Smooth muscle cell (in vitro differentiated cells): ENCODE results near the gene RSPH9. TPM values are rescaled to one million over a fixed set of nuclear protein-coding genes. Genes with fewer than 3 reads are reported as not detected.

Experiments used
- DNase-seq: peaks from one replicate; lab custom pipeline; 2025; ENCODE audit not compliant: unreplicated experiment; lab: John Stamatoyannopoulos, UW
- H2AFZ ChIP-seq: fragments of 200-600 bp; sonication (generic); 2 replicates; pipeline ENCODE4 v1.6.0; 2016; ENCODE audit warnings: antibody characterized with exemption, low read depth, mild to moderate bottlenecking
- H3F3A ChIP-seq: fragments of 200-600 bp; sonication (generic); 2 replicates; pipeline ENCODE4 v1.6.0; 2017; ENCODE audit warnings: antibody characterized with exemption, low read depth
- H3K27ac ChIP-seq: fragments of 200-600 bp; sonication (generic); 2 replicates; pipeline ENCODE4 v1.5.1; 2016; ENCODE audit warnings: low read depth, mild to moderate bottlenecking
- H3K27me3 ChIP-seq: fragments of 200-600 bp; sonication (generic); 2 replicates; pipeline ENCODE4 v1.6.1; 2016; ENCODE audit warnings: low read depth, mild to moderate bottlenecking
- H3K36me3 ChIP-seq: fragments of 200-600 bp; sonication (generic); 2 replicates; pipeline ENCODE4 v1.5.1; 2016; ENCODE audit warnings: low read depth
- H3K4me1 ChIP-seq: fragments of 200-600 bp; sonication (generic); 2 replicates; pipeline ENCODE4 v1.5.1; 2016; ENCODE audit warnings: low read depth
- H3K4me2 ChIP-seq: fragments of 200-600 bp; sonication (generic); 2 replicates; pipeline ENCODE4 v1.6.0; 2016; ENCODE audit warnings: mild to moderate bottlenecking
- H3K4me3 ChIP-seq: fragments of 200-600 bp; sonication (generic); 2 replicates; pipeline ENCODE4 v1.5.1; 2016; ENCODE audit warnings: mild to moderate bottlenecking
- H3K79me2 ChIP-seq: fragments of 200-600 bp; sonication (generic); 2 replicates; pipeline ENCODE4 v1.6.0; 2016; ENCODE audit warnings: low read depth, mild to moderate bottlenecking
- H3K9ac ChIP-seq: fragments of 200-600 bp; sonication (generic); 2 replicates; pipeline ENCODE4 v1.6.0; 2016; ENCODE audit warnings: low read depth
- H3K9me3 ChIP-seq: fragments of 200-600 bp; sonication (generic); replicated peaks from 2 replicates; pipeline ENCODE4 v1.5.1; 2016; ENCODE audit warnings: low read depth
- H4K20me1 ChIP-seq: fragments of 200-600 bp; sonication (generic); 2 replicates; pipeline ENCODE4 v1.6.0; 2016; ENCODE audit warnings: low read depth
- WGBS: methylation state at CpG from one replicate; pipeline ENCODE4 v1.1.7; 2016; ENCODE audit warnings: low lambda C conversion rate; 5-methylcytosine and 5-hydroxymethylcytosine counted together
- polyA plus RNA-seq: library from polyadenylated mRNA; unstranded; fragments of >200 nt; fragmentation: Nextera tagmentation; extraction: Ambion mirVana; gene quantifications from 2 replicates; pipeline ENCODE4 v1.2.1, GENCODE V29; 2016
- total RNA-seq: library from RNA; depleted of rRNA; stranded (reverse); fragments of >200 nt; gene quantifications from 2 replicates; pipeline ENCODE4 v1.2.3, GENCODE V29; 2014
- TF ChIP-seq, protein P1 (sequence below): fragments of 200-600 bp; sonication (generic); IDR thresholded peaks from 2 replicates; pipeline ENCODE4 v1.5.1; 2017; ENCODE audit warnings: borderline replicate concordance, mild to moderate bottlenecking, antibody characterized with exemption; ENCODE audit not compliant: insufficient read depth, poor library complexity, severe bottlenecking

RSPH9 gene
- total and polyA plus RNA-seq, 2 experiments from 2014 or later, result 1.9 to 2.5 TPM

DNA sequence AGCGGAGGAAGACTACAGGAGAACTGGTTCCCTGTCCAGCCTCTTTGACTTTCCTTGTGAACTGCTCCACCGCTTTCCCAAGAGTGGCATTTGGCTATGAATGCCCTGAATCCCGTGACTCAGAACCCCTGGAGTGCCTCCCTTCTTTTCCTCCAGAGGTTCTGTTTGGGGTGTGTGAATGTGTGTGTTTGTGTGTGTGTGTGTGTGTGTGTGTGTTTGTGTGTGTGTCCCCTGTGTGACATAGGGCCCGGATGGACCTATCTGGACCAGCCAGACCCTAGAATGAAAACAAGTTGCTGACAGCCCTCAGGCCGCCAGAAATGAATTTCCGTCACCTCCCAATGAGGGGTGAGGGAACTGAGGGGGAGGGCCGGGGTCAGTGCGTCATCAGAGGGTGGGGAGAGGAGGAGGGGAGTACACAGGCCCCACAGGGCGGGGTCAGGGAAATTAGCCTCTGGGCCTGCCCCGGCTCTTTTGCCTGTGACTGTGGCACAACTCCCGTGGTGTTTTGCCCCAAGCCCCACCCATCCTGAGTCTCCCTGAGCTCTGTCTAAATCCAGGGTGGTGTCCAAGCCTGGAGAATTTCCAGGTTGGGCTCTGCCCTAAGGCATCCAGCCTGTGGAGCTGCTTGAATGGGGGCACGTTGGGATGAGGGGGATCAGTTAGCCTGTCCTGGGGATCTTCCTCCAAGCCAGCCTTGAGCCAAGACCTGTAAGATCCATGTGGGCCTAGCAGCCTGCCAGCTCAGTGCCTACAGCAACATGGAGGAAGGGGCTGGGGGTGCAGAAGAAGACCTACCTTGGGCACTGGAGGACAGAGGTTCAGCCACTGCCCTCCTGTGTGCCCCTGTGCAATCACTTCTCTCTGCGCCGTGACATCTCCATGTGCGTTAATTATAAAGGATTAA is 58.0 kb downstream of the RSPH9 start:
- no peak overlapping the region for H3K4me3 ChIP-seq
- H4K20me1 ChIP-seq, result no peaks in the 10 kb centered on the region
- 15% methylated on average over 14 of the region's 15 CpGs for WGBS
- peaks cover 25% of the 10 kb centered on the region for H3F3A ChIP-seq
- TF ChIP-seq, protein P1, sequence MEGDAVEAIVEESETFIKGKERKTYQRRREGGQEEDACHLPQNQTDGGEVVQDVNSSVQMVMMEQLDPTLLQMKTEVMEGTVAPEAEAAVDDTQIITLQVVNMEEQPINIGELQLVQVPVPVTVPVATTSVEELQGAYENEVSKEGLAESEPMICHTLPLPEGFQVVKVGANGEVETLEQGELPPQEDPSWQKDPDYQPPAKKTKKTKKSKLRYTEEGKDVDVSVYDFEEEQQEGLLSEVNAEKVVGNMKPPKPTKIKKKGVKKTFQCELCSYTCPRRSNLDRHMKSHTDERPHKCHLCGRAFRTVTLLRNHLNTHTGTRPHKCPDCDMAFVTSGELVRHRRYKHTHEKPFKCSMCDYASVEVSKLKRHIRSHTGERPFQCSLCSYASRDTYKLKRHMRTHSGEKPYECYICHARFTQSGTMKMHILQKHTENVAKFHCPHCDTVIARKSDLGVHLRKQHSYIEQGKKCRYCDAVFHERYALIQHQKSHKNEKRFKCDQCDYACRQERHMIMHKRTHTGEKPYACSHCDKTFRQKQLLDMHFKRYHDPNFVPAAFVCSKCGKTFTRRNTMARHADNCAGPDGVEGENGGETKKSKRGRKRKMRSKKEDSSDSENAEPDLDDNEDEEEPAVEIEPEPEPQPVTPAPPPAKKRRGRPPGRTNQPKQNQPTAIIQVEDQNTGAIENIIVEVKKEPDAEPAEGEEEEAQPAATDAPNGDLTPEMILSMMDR, result no peak
- H2AFZ ChIP-seq, result no peak overlapping the region
- DNase-seq, result peak; percentile 69
- no peaks in the 10 kb centered on the region for H3K79me2 ChIP-seq
- no peaks in the 10 kb centered on the region for H3K27me3 ChIP-seq
- H3K4me2 ChIP-seq, result peak overlapping the region; percentile 63
- peak overlapping the region; percentile 41 for H3K27ac ChIP-seq
- no peaks in the 10 kb centered on the region for H3K9me3 ChIP-seq
- H3K9ac ChIP-seq, result no peak overlapping the region
- peaks cover 48% of the 10 kb centered on the region for H3K4me1 ChIP-seq
- H3K36me3 ChIP-seq, result no peaks in the 10 kb centered on the region

DNA sequence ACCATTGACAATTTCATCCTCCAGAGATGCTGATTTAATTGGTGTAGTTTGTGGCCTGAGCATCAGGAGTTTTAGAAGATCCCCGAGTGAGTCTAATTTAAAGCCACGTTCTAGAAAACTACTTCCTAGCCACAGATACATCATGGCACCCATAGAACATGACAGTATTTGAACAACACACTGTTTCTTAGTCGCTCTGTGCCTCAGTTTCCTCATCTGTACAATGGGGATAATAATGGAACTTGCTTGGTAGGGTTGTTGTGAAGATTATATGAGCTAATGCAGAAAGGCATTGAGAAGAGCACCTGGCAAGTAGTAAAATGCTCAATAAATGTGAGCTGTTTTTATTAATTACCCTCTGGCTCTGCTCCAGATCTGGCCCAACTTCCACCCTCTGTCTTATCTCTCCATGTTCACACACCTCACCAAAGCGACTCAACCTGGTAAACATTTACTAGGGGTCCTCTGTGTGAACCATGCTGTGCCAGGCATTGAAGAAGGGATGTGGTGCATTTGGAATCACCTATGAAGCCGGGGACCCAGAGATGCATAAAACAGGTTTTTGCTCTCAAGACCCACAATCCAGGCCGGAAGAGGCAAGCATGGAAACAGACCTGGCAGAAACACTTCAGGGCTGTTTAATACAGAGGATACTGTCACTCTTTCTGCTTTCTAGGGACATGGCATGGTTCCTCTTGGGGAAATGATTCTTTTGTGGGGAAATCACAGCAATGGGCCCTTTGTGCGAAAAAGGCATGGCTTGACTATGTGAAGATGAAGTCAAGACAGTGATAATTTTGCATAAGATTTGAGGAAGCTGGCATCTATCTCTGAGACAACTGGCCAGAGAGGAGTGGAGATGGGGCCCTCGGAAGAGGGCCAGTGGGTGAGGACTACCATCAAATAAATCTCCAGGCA is 58.9 kb downstream of the RSPH9 start:
- Histone ChIP-seq H3K79me2 (no peaks in the 10 kb centered on the region), H3F3A (peaks cover 16% of the 10 kb centered on the region), H2AFZ (no peak overlapping the region), H3K9me3 (no peaks in the 10 kb centered on the region), H3K9ac (no peak overlapping the region), H3K27ac (peak overlapping the region; percentile 41), H3K4me2 (peak overlapping the region; percentile 63), H3K27me3 (no peaks in the 10 kb centered on the region), H4K20me1 (no peaks in the 10 kb centered on the region), H3K4me3 (no peak overlapping the region), H3K36me3 (no peaks in the 10 kb centered on the region), H3K4me1 (peaks cover 39% of the 10 kb centered on the region)
- 81% methylated on average over 8 of the region's 8 CpGs for WGBS
- no peak for DNase-seq
- TF ChIP-seq, protein P1, result no peak

DNA sequence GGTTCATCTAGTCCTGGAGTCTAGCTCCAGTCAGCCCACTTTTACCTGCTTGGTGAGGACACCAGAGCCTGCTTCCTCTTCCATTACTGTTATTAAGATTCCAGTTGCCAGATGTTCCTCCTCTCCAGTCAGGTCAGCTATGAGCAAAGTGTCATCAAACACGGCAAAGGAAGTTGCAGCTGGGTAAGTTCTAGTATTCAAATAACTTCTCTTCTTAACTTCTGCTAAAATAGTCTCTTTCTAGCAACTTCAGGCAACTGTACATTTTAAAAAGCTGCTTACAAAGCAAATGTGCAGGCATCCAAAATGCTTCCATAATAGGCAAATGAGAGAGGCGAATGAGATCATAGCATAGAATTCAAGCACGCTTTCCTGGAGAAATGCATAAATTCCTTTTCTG is 61.2 kb downstream of the RSPH9 start:
- WGBS, result 58% methylated on average over 3 of the region's 3 CpGs
- H3K79me2 ChIP-seq, result no peaks in the 10 kb centered on the region
- H3K9ac ChIP-seq, result no peak overlapping the region
- no peaks in the 10 kb centered on the region for H3K9me3 ChIP-seq
- no peaks in the 10 kb centered on the region for H3K27me3 ChIP-seq
- H3K36me3 ChIP-seq, result no peaks in the 10 kb centered on the region
- H3K27ac ChIP-seq, result no peak overlapping the region
- H3K4me2 ChIP-seq, result peak overlapping the region; percentile 24
- DNase-seq, result no peak
- peaks cover 5% of the 10 kb centered on the region for H4K20me1 ChIP-seq
- H3K4me3 ChIP-seq, result no peak overlapping the region
- H3K4me1 ChIP-seq, result peaks cover 27% of the 10 kb centered on the region
- no peak overlapping the region for H2AFZ ChIP-seq
- H3F3A ChIP-seq, result peaks cover 16% of the 10 kb centered on the region
- TF ChIP-seq, protein P1, result no peak
